GM12878 (cell line): ENCODE data around the gene HJURP. TPM values are rescaled to one million over a fixed set of nuclear protein-coding genes. Genes with fewer than 3 reads are reported as not detected.

Experiments
- CHD2 ChIP-seq: IDR thresholded peaks from 2 replicates; pipeline ENCODE4 v1.6.1; 2011; ENCODE audit warnings: low read depth, low read length, improper control_type of control experiment, borderline replicate concordance
- EED ChIP-seq: sonication (generic); IDR thresholded peaks from 2 replicates; pipeline ENCODE4 v1.6.1; 2016; ENCODE audit warnings: antibody characterized with exemption, low read depth
- EZH2 ChIP-seq: IDR thresholded peaks from 2 replicates; pipeline ENCODE4 v1.6.1; 2012; ENCODE audit warnings: low read depth, mild to moderate bottlenecking, control low read depth, inconsistent platforms, low read length, borderline replicate concordance; ENCODE audit not compliant: control insufficient read depth
- IKZF2 ChIP-seq, 2 experiments: fragments of 450-650 bp; IDR thresholded peaks; 2 replicates each; pipeline ENCODE4 v1.6.1; 2017; ENCODE audit warnings: mild to moderate bottlenecking in 2 of 2, moderate library complexity in 2 of 2
- KLF5 ChIP-seq: fragments of 450-650 bp; IDR thresholded peaks from 2 replicates; pipeline ENCODE4 v1.6.1; 2014; ENCODE audit warnings: mild to moderate bottlenecking; ENCODE audit not compliant: partially characterized antibody
- MYC ChIP-seq: IDR thresholded peaks from 2 replicates; pipeline ENCODE4 v1.6.1; 2011; ENCODE audit warnings: mild to moderate bottlenecking, low read length, moderate library complexity, inconsistent platforms; ENCODE audit not compliant: insufficient read depth, insufficient replicate concordance, insufficient read length, severe bottlenecking
- PRDM15 ChIP-seq: fragments of 450-650 bp; formaldehyde crosslinking; IDR thresholded peaks from 2 replicates; pipeline ENCODE4 v1.4.0; 2020; ENCODE audit warnings: mild to moderate bottlenecking, moderate library complexity
- SMAD1 ChIP-seq: fragments of 450-650 bp; IDR thresholded peaks from 2 replicates; pipeline ENCODE4 v1.6.1; 2018; ENCODE audit warnings: mild to moderate bottlenecking, low read depth; ENCODE audit not compliant: partially characterized antibody
- polyA plus RNA-seq, 11 experiments: library from polyadenylated mRNA; depleted of rRNA in 4 of 11; unstranded in 6 of 11; stranded (reverse) in 5 of 11; fragments of >200 nt; fragmentation: Nextera tagmentation in 4 of 11; fragmentation: Illumina TruSeq in 1 of 11; extraction: Ambion mirVana in 4 of 11; extraction: Trizol in 1 of 11; gene quantifications; 1 replicate in 1 of 11; 2 replicates in 10 of 11; pipeline versions ENCODE4 v1.2.1 to v1.2.3, GENCODE V29; 2011 to 2016; ENCODE audit warnings: inconsistent platforms in 2 of 11, missing spikeins in 2 of 11, low read depth in 1 of 11
- total RNA-seq, 4 experiments: library from RNA; depleted of rRNA in 3 of 4; stranded (reverse); fragments of >200 nt in 3 of 4; fragmentation: Illumina TruSeq in 1 of 4; extraction: Trizol in 1 of 4; gene quantifications; 2 replicates each; pipeline versions ENCODE4 v1.2.1 to v1.2.3, GENCODE V29; 2013 to 2021
- TF ChIP-seq, protein P1 (sequence below): IDR thresholded peaks from 2 replicates; pipeline ENCODE4 v1.6.1; 2012; ENCODE audit warnings: improper control_type of control experiment, low read depth, low read length; ENCODE audit not compliant: insufficient replicate concordance
- TF ChIP-seq, protein P2 (sequence below): fragments of 450-650 bp; IDR thresholded peaks from 2 replicates; pipeline ENCODE4 v1.6.1; 2017; ENCODE audit warnings: borderline replicate concordance

Gene HJURP
- total and polyA plus RNA-seq, 10 of the 15 experiments (the other 5 are each of a cell fraction or from before 2014, with no cell fraction given): 12.7 to 68.9 (median 44.4) TPM

DNA sequence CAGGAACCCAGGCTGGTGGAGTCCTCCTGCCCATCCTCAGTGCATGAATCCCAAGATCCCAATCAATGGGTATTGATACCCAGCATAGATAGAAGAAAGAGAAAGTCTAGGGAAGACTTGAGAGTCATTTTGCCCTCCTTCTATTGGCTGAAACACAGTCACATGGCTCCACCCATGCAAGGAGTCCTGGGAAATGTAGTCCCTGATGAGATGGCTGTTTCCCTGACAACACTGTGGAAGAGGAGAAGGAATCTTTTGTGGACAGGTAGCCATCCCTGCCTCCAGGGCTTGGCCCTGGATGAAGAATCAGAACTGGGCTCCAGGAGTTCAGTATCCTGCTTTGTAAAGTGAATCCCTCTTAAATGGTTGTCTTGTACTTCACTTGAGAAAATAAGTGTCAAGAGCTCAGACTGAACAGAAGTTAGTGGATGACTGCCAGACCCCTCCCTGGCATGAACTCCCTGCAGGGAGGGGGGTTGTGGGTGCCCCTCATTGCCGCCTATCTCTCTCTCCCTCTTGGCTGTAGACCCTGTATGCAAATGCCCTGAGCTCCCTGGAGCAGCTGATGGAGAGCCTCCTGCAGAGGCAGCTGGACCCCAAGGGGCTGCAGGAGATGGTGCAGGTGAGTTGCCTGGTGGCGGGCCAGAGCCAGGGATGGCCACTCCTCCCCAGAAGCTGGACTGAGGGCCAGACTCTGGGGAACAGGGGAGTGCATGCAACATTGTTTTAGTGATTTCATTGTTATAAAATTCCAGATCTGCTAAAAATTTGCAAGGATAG, 40.1 kb downstream of the HJURP start (continued):
- no peak for TF ChIP-seq IKZF2 (IDR thresholded peaks at IDR 0.05)
- no peak for TF ChIP-seq KLF5
- TF ChIP-seq, protein P1, sequence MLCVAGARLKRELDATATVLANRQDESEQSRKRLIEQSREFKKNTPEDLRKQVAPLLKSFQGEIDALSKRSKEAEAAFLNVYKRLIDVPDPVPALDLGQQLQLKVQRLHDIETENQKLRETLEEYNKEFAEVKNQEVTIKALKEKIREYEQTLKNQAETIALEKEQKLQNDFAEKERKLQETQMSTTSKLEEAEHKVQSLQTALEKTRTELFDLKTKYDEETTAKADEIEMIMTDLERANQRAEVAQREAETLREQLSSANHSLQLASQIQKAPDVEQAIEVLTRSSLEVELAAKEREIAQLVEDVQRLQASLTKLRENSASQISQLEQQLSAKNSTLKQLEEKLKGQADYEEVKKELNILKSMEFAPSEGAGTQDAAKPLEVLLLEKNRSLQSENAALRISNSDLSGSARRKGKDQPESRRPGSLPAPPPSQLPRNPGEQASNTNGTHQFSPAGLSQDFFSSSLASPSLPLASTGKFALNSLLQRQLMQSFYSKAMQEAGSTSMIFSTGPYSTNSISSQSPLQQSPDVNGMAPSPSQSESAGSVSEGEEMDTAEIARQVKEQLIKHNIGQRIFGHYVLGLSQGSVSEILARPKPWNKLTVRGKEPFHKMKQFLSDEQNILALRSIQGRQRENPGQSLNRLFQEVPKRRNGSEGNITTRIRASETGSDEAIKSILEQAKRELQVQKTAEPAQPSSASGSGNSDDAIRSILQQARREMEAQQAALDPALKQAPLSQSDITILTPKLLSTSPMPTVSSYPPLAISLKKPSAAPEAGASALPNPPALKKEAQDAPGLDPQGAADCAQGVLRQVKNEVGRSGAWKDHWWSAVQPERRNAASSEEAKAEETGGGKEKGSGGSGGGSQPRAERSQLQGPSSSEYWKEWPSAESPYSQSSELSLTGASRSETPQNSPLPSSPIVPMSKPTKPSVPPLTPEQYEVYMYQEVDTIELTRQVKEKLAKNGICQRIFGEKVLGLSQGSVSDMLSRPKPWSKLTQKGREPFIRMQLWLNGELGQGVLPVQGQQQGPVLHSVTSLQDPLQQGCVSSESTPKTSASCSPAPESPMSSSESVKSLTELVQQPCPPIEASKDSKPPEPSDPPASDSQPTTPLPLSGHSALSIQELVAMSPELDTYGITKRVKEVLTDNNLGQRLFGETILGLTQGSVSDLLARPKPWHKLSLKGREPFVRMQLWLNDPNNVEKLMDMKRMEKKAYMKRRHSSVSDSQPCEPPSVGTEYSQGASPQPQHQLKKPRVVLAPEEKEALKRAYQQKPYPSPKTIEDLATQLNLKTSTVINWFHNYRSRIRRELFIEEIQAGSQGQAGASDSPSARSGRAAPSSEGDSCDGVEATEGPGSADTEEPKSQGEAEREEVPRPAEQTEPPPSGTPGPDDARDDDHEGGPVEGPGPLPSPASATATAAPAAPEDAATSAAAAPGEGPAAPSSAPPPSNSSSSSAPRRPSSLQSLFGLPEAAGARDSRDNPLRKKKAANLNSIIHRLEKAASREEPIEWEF: no peak
- TF ChIP-seq, protein P2, sequence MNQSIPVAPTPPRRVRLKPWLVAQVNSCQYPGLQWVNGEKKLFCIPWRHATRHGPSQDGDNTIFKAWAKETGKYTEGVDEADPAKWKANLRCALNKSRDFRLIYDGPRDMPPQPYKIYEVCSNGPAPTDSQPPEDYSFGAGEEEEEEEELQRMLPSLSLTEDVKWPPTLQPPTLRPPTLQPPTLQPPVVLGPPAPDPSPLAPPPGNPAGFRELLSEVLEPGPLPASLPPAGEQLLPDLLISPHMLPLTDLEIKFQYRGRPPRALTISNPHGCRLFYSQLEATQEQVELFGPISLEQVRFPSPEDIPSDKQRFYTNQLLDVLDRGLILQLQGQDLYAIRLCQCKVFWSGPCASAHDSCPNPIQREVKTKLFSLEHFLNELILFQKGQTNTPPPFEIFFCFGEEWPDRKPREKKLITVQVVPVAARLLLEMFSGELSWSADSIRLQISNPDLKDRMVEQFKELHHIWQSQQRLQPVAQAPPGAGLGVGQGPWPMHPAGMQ: no peak
- TF ChIP-seq PRDM15 (CRISPR knock-in tag): no peak
- no peak for TF ChIP-seq MYC
- no peak for TF ChIP-seq CHD2
- no peak for TF ChIP-seq EED
- no peak for TF ChIP-seq SMAD1
- no peak for TF ChIP-seq EZH2
